Suprapubic skin (tissue), 4 donors: ENCODE data around the gene ASH1L. TPM values are rescaled to one million over a fixed set of nuclear protein-coding genes. Genes with fewer than 3 reads are reported as not detected.
"Not testable (repeated sequence)": the region's sequence is repeated elsewhere in the genome, so short reads cannot be mapped to it uniquely, and the experiment has no call there.

ENCODE experiments used
- DNase-seq, 2 donors: peaks; one replicate each; pipeline ENCODE4 v3.0.0-alpha.2; 2019; ENCODE audit warnings: low spot score in 2 of 2
- H3K27ac ChIP-seq: fragments of 200-600 bp; sonication (generic); one replicate; pipeline ENCODE4 v1.5.1; 2019
- H3K27me3 ChIP-seq: fragments of 200-600 bp; sonication (generic); one replicate; pipeline ENCODE4 v1.5.1; 2019
- H3K36me3 ChIP-seq: fragments of 200-600 bp; sonication (generic); one replicate; pipeline ENCODE4 v1.5.1; 2019
- H3K4me1 ChIP-seq: fragments of 200-600 bp; sonication (generic); one replicate; pipeline ENCODE4 v1.5.1; 2019
- H3K4me3 ChIP-seq: fragments of 200-600 bp; sonication (generic); one replicate; pipeline ENCODE4 v1.5.1; 2019; ENCODE audit warnings: mild to moderate bottlenecking
- H3K9me3 ChIP-seq: fragments of 200-600 bp; sonication (generic); one replicate; pipeline ENCODE4 v1.5.1; 2019
- CTCF ChIP-seq, 2 donors: fragments of 200-600 bp in 1 of 2; fragments of 450-650 bp in 1 of 2; sonication (generic) in 1 of 2; IDR thresholded peaks; one replicate each; pipeline ENCODE4 v1.5.1; 2016 to 2019; ENCODE audit warnings: antibody characterized with exemption in 2 of 2, mild to moderate bottlenecking in 1 of 2, moderate library complexity in 1 of 2
- EP300 ChIP-seq: sonication (generic); formaldehyde crosslinking; IDR thresholded peaks from one replicate; pipeline ENCODE4 v1.6.1; 2017; ENCODE audit warnings: antibody characterized with exemption
- POLR2A ChIP-seq, 2 donors: fragments of 450-650 bp; IDR thresholded peaks; one replicate each; pipeline ENCODE4 v1.6.1; 2017; ENCODE audit warnings: antibody characterized with exemption in 2 of 2, mild to moderate bottlenecking in 2 of 2, moderate library complexity in 2 of 2
- POLR2AphosphoS5 ChIP-seq, 3 donors: sonication (generic); formaldehyde crosslinking; IDR thresholded peaks; one replicate each; pipeline ENCODE4 v1.6.1; 2017; ENCODE audit warnings: antibody characterized with exemption in 3 of 3
- WGBS: methylation state at CpG from one replicate; pipeline ENCODE4 v1.1.5; 2018; 5-methylcytosine and 5-hydroxymethylcytosine counted together
- total RNA-seq, 4 donors: library from RNA; depleted of rRNA; stranded (reverse); fragments of >200 nt; gene quantifications; one replicate each; pipeline ENCODE4 v1.1.0, GENCODE V29; 2016

The ASH1L gene
- total RNA-seq, 4 donors from 2014 or later: 51.9 to 121 (median 66.2) TPM

- Histone ChIP-seq H3K27ac (no peak overlapping the region), H3K9me3 (no peaks in the 10 kb centered on the region), H3K27me3 (no peaks in the 10 kb centered on the region), H3K4me1 (peaks cover 9% of the 10 kb centered on the region), H3K36me3 (no peaks in the 10 kb centered on the region), H3K4me3 (no peak overlapping the region)
- TF ChIP-seq POLR2A (IDR thresholded peaks at IDR 0.05): no peak
- no peak for TF ChIP-seq POLR2AphosphoS5 (IDR thresholded peaks at IDR 0.05)
- TF ChIP-seq CTCF (IDR thresholded peaks at IDR 0.05): no peak
- TF ChIP-seq EP300: no peak
- WGBS: 30% methylated on average over 2 of the region's 2 CpGs
- DNase-seq: no peak
Observed at GRCh38 chr1:155507945-155508344, 54.7 kb downstream of the ASH1L start.

DNA sequence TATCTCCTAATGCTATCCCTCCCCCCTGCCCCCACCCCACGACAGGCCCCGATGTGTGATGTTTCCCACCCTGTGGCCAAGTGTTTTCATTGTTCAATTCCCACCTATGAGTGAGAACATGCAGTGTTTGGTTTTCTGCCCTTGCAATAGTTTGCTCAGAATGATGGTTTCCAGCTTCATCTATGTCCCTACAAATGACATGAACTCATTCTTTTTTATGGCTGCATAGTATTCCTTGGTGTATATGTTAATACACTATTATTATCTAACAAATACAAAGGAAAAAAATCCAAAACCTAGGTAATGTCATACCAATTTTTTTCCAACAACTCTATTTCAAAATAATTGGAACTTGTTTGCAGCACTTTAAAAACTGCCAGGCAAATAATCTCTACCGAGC lies 56.6 kb downstream of the ASH1L start:
- not testable (repeated sequence) for H3K27ac ChIP-seq, DNase-seq, H3K4me1 ChIP-seq, H3K27me3 ChIP-seq, H3K4me3 ChIP-seq, H3K9me3 ChIP-seq, H3K36me3 ChIP-seq
- 96% methylated on average over 3 of the region's 3 CpGs for WGBS

GRCh38 chr1:155504207-155504606 lies 58.4 kb downstream of the ASH1L start:
- DNase-seq: no peak
- H3K9me3 ChIP-seq: no peaks in the 10 kb centered on the region
- H3K4me3 ChIP-seq: no peak overlapping the region
- no peaks in the 10 kb centered on the region for H3K27me3 ChIP-seq
- TF ChIP-seq EP300 (no peak), CTCF (IDR thresholded peaks at IDR 0.05) (no peak), POLR2A (IDR thresholded peaks at IDR 0.05) (no peak), POLR2AphosphoS5 (IDR thresholded peaks at IDR 0.05) (no peak)
- H3K27ac ChIP-seq: no peak overlapping the region
- 62% methylated on average over 5 of the region's 5 CpGs for WGBS
- H3K4me1 ChIP-seq: peaks cover 20% of the 10 kb centered on the region
- H3K36me3 ChIP-seq: no peaks in the 10 kb centered on the region

GRCh38 chr1:155499953-155500639 lies 62.5 kb downstream of the ASH1L start:
- H3K27ac ChIP-seq: no peak overlapping the region
- WGBS: 38% methylated on average over 5 of the region's 5 CpGs
- H3K27me3 ChIP-seq: no peaks in the 10 kb centered on the region
- no peak overlapping the region for H3K4me3 ChIP-seq
- H3K9me3 ChIP-seq: no peaks in the 10 kb centered on the region
- no peak for DNase-seq
- H3K4me1 ChIP-seq: peaks cover 11% of the 10 kb centered on the region
- TF ChIP-seq POLR2A (IDR thresholded peaks at IDR 0.05) (no peak), CTCF (IDR thresholded peaks at IDR 0.05) (no peak), EP300 (no peak), POLR2AphosphoS5 (IDR thresholded peaks at IDR 0.05) (no peak)
- H3K36me3 ChIP-seq: no peaks in the 10 kb centered on the region

DNA sequence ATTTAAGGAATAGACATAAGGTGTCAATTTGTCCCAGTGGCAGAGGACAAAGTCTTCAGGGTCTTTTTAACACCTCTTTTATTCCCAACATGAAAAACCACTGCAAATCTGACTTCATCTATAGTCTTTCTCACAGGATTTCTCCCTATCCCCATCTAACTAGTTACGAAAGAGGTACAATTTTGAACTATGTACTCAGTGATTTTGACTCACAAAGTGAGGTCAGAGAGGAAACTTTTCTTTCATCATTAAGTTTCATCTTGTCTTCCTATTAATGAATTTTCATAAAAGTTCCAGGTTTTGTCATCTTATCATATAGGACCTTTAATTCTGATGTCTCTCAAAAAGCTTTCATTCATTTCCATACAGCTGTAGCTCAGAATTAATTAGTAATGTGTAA lies 63.3 kb downstream of the ASH1L start:
- no peaks in the 10 kb centered on the region for H3K9me3 ChIP-seq
- H3K4me1 ChIP-seq: peaks cover 11% of the 10 kb centered on the region
- no peak overlapping the region for H3K27ac ChIP-seq
- no peak for DNase-seq
- no peaks in the 10 kb centered on the region for H3K27me3 ChIP-seq
- TF ChIP-seq POLR2AphosphoS5 (IDR thresholded peaks at IDR 0.05): no peak
- TF ChIP-seq POLR2A (IDR thresholded peaks at IDR 0.05): no peak
- TF ChIP-seq EP300: no peak
- TF ChIP-seq CTCF (IDR thresholded peaks at IDR 0.05): no peak
- WGBS: 93% methylated on average over 1 of the region's 1 CpG
- no peaks in the 10 kb centered on the region for H3K36me3 ChIP-seq
- H3K4me3 ChIP-seq: no peak overlapping the region

DNA sequence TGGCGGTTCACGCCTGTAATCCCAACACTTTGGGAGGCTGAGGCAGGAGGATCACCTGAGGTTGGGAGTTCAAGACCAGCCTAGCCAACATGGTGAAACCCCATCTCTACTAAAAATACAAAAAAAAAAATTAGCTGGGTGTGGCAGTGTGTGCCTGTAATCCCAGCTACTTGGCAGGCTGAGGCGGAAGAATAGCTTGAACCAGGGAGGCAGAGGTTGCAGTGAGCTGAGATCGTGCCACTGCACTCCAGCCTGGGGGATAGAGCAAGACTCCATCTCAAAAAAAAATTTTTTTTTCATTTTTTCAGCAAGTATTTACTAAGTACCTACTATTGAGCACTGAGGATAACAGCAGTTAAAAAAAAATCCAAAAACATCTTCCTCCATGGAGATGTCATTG lies 69.0 kb downstream of the ASH1L start:
- 71% methylated on average over 4 of the region's 4 CpGs for WGBS
- H3K27ac ChIP-seq, H3K4me3 ChIP-seq, H3K27me3 ChIP-seq, H3K36me3 ChIP-seq, H3K9me3 ChIP-seq, H3K4me1 ChIP-seq, DNase-seq: not testable (repeated sequence)

DNA sequence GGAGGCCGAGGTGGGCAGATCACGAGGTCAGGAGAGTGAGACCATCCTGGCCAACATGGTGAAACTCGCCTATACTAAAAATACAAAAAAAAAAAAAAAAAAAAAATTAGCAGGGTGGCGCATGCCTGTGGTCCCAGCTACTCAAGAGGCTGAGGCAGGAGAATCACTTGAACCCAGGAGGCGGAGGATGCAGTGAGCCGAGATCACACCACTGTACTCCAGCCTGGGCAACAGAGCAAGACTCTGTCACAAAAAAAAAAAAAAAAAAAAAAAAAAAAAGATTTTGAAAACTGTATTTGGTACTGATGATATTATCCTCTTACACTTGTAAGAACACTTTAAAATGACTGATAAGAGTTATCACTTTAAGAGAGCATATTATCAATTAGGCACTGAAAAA lies 74.2 kb downstream of the ASH1L start:
- WGBS: 97% methylated on average over 6 of the region's 6 CpGs

More for the DNA sequence above, 74.2 kb downstream of the ASH1L start:
- not testable (repeated sequence) for H3K4me1 ChIP-seq, H3K27me3 ChIP-seq, DNase-seq, H3K27ac ChIP-seq, H3K4me3 ChIP-seq, H3K36me3 ChIP-seq, H3K9me3 ChIP-seq
